Fibroblast of skin of right quadriceps (primary cell): ENCODE data around the gene IL32.

Source experiments
- DNase-seq: peaks from one replicate; pipeline ENCODE4 v3.0.0-alpha.2; 2013

Gene IL32

GRCh38 chr16:3065069-3065741, at the start of gene IL32:
IL32 (plus strand) TSS chr16:3065640; CDS start chr16:3065812, 172 bp downstream.
- peak; percentile 62 for DNase-seq

- no peak for DNase-seq
These were observed 49.4 kb upstream of the IL32 start for GRCh38 chr16:3015865-3016521.

GRCh38 chr16:3017344-3017743, 48.1 kb upstream of the IL32 start:
- no peak for DNase-seq

GRCh38 chr16:3017794-3018506, 47.5 kb upstream of the IL32 start, which contains the start of gene CLDN6:
CLDN6 (minus strand) TSS chr16:3018183; CDS start chr16:3016021, 2,162 bp downstream.
- DNase-seq: no peak

- DNase-seq: no peak
These were observed 45.7 kb upstream of the IL32 start for GRCh38 chr16:3019594-3020246.

- peak; percentile 82 for DNase-seq
These were observed 45.2 kb upstream of the IL32 start, which contains the start of gene TNFRSF12A for GRCh38 chr16:3020247-3020603. TNFRSF12A (plus strand) TSS chr16:3020368; CDS start chr16:3020398, 30 bp downstream.

- DNase-seq: peak; percentile 93
These were observed 44.6 kb upstream of the IL32 start for GRCh38 chr16:3020604-3021448.

- DNase-seq: peak; percentile 98
These were observed 43.8 kb upstream of the IL32 start for GRCh38 chr16:3021449-3022207.

GRCh38 chr16:3022208-3022683, 43.2 kb upstream of the IL32 start:
- peak; percentile 98 for DNase-seq

- DNase-seq: peak; percentile 63
These were observed 42.6 kb upstream of the IL32 start for GRCh38 chr16:3022684-3023414.

GRCh38 chr16:3023415-3023668, 42.1 kb upstream of the IL32 start:
- peak; percentile 82 for DNase-seq

- peak; percentile 98 for DNase-seq
These were observed 41.6 kb upstream of the IL32 start, which contains the start of the genes HCFC1R1 and THOC6 for GRCh38 chr16:3023669-3024478. HCFC1R1 (minus strand) TSS chr16:3023942; CDS start chr16:3023941, 1 bp downstream. THOC6 (plus strand) TSS chr16:3024035; CDS start chr16:3024327, 292 bp downstream.

GRCh38 chr16:3025032-3026002, 40.1 kb upstream of the IL32 start:
- DNase-seq: no peak

GRCh38 chr16:3026003-3026378, 39.4 kb upstream of the IL32 start:
- no peak for DNase-seq

- no peak for DNase-seq
These were observed 38.6 kb upstream of the IL32 start for GRCh38 chr16:3026609-3027488.

GRCh38 chr16:3027489-3027795, 38.0 kb upstream of the IL32 start:
- no peak for DNase-seq

GRCh38 chr16:3027983-3028715, 37.3 kb upstream of the IL32 start:
- DNase-seq: peak; percentile 72
